Mucosa of stomach (tissue), 1 donor: Measurements from ENCODE around the gene TM6SF1.
"Not testable (repeated sequence)": the region's sequence is repeated elsewhere in the genome, so short reads cannot be mapped to it uniquely, and the experiment has no call there.

ENCODE experiments used
- H3K27me3 ChIP-seq: one replicate; pipeline ENCODE4 v1.7.0; 2013; ENCODE audit warnings: mild to moderate bottlenecking, low read length; ENCODE audit not compliant: control insufficient read depth, insufficient read depth
- H3K36me3 ChIP-seq: one replicate; pipeline ENCODE4 v1.7.0; 2013; ENCODE audit warnings: low read length; ENCODE audit not compliant: control insufficient read depth, insufficient read depth
- H3K4me1 ChIP-seq: one replicate; pipeline ENCODE4 v1.7.0; 2013; ENCODE audit warnings: mild to moderate bottlenecking, low read length; ENCODE audit not compliant: control insufficient read depth, insufficient read depth
- H3K4me3 ChIP-seq: one replicate; pipeline ENCODE4 v1.7.0; 2013; ENCODE audit warnings: low read length
- H3K9ac ChIP-seq: one replicate; pipeline ENCODE4 v1.7.0; 2013; ENCODE audit warnings: mild to moderate bottlenecking, low read length, moderate library complexity
- H3K9me3 ChIP-seq: one replicate; pipeline ENCODE4 v1.7.0; 2013; ENCODE audit warnings: mild to moderate bottlenecking, low read length, moderate library complexity; ENCODE audit not compliant: control insufficient read depth
- donor health status: Pancreatic carcinoma.

The TM6SF1 gene

GRCh38 chr15:83166218-83166617 is 58.8 kb downstream of the TM6SF1 start:
- H3K36me3 ChIP-seq: no peaks in the 10 kb centered on the region
- H3K9ac ChIP-seq: no peak overlapping the region
- no peaks in the 10 kb centered on the region for H3K9me3 ChIP-seq
- no peaks in the 10 kb centered on the region for H3K4me1 ChIP-seq
- no peaks in the 10 kb centered on the region for H3K27me3 ChIP-seq
- H3K4me3 ChIP-seq: no peak overlapping the region

- H3K4me1 ChIP-seq: no peaks in the 10 kb centered on the region
- no peaks in the 10 kb centered on the region for H3K36me3 ChIP-seq
- H3K9ac ChIP-seq: no peak overlapping the region
- H3K9me3 ChIP-seq: no peaks in the 10 kb centered on the region
- H3K4me3 ChIP-seq: no peak overlapping the region
- no peaks in the 10 kb centered on the region for H3K27me3 ChIP-seq
These were observed 59.4 kb downstream of the TM6SF1 start for GRCh38 chr15:83166830-83167229.

- not testable (repeated sequence) for H3K4me3 ChIP-seq, H3K27me3 ChIP-seq, H3K9ac ChIP-seq, H3K4me1 ChIP-seq, H3K36me3 ChIP-seq, H3K9me3 ChIP-seq
These were observed 62.1 kb downstream of the TM6SF1 start for GRCh38 chr15:83169576-83169975.

- H3K9me3 ChIP-seq: no peaks in the 10 kb centered on the region
- no peak overlapping the region for H3K4me3 ChIP-seq
These were observed 63.2 kb downstream of the TM6SF1 start for GRCh38 chr15:83170474-83171165.

GRCh38 chr15:83174891-83175290 is 67.4 kb downstream of the TM6SF1 start:
- Histone ChIP-seq H3K9ac (no peak overlapping the region), H3K9me3 (no peaks in the 10 kb centered on the region)

More at GRCh38 chr15:83170474-83171165, 63.2 kb downstream of the TM6SF1 start:
- Histone ChIP-seq H3K27me3 (no peaks in the 10 kb centered on the region), H3K4me1 (no peaks in the 10 kb centered on the region), H3K9ac (no peak overlapping the region), H3K36me3 (no peaks in the 10 kb centered on the region)

GRCh38 chr15:83178390-83178789 is 70.9 kb downstream of the TM6SF1 start:
- Histone ChIP-seq H3K36me3 (no peaks in the 10 kb centered on the region), H3K4me1 (no peaks in the 10 kb centered on the region), H3K9me3 (no peaks in the 10 kb centered on the region), H3K9ac (no peak overlapping the region), H3K4me3 (no peak overlapping the region), H3K27me3 (no peaks in the 10 kb centered on the region)

More at GRCh38 chr15:83174891-83175290, 67.4 kb downstream of the TM6SF1 start:
- Histone ChIP-seq H3K27me3 (no peaks in the 10 kb centered on the region), H3K4me1 (no peaks in the 10 kb centered on the region), H3K4me3 (no peak overlapping the region), H3K36me3 (no peaks in the 10 kb centered on the region)

GRCh38 chr15:83178869-83179325 is 71.5 kb downstream of the TM6SF1 start:
- no peak overlapping the region for H3K4me3 ChIP-seq

GRCh38 chr15:83185561-83185960 is 78.1 kb downstream of the TM6SF1 start:
- no peak overlapping the region for H3K4me3 ChIP-seq
- H3K9me3 ChIP-seq: no peaks in the 10 kb centered on the region
- no peaks in the 10 kb centered on the region for H3K36me3 ChIP-seq
- no peaks in the 10 kb centered on the region for H3K27me3 ChIP-seq
- no peak overlapping the region for H3K9ac ChIP-seq
- no peaks in the 10 kb centered on the region for H3K4me1 ChIP-seq

More at GRCh38 chr15:83178869-83179325, 71.5 kb downstream of the TM6SF1 start:
- no peaks in the 10 kb centered on the region for H3K4me1 ChIP-seq
- H3K9ac ChIP-seq: no peak overlapping the region
- H3K36me3 ChIP-seq: no peaks in the 10 kb centered on the region
- H3K27me3 ChIP-seq: no peaks in the 10 kb centered on the region
- no peaks in the 10 kb centered on the region for H3K9me3 ChIP-seq
